AML-193 (cell line): ENCODE results near the gene ARL15.

ENCODE experiments used
- DNase-seq, 2 experiments: peaks; one replicate each; lab custom pipeline; 2025; lab: John Stamatoyannopoulos, UW

ARL15 gene

DNA sequence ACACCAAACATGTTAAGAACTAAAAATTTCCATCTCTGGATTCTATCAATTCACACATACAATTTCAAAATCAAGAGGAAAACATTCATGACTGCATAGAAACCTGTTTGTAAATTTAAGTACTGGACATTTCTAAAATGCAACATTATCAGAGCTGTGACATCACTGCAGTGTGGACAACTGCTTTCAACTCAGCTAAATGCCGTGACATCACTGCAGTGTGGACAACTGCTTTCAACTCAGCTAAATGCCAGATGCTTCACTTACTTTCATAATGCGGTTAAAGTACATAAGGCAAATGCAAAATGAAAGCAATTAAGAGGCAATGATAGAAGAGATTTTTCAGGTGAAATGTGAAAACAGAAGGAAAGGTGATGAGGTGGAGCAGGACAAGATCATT, 161.5 kb downstream of the ARL15 start:
- no peak for DNase-seq

DNA sequence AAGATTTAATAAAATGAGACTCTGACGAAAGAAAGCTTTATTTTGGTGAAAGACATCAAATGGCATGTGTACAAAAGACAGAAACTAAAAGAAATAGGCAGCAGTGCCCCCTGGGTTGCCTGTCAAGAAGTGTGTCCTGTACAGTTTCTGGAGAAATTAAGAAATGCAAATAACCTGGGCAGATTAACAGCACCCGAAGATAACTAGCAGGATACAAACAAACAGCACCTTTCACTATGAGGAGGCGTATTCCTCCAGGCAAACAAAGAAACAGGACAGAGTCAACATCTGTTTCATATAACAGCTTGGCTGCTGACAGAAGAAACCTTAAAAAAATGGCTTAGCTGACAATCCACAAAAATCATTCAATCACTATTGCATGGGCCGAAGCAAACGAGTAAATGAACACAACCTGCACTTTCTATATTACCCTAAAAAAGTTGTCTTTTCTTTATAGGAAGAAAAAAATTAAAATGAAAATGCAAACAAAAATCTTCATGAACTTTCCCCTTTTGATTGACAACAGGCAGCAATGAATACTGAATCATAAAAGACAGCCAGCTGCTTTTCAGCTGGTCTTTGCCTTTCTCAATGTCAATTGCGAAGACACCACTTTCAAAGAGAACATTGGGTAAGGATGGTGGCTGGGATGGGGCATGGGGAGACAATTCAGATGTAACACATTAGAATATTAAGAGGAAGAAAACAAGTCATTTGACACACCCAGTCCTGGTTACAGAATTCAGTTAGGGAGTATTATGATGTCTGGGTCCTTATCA, 162.1 kb downstream of the ARL15 start:
- DNase-seq, result no peak

DNA sequence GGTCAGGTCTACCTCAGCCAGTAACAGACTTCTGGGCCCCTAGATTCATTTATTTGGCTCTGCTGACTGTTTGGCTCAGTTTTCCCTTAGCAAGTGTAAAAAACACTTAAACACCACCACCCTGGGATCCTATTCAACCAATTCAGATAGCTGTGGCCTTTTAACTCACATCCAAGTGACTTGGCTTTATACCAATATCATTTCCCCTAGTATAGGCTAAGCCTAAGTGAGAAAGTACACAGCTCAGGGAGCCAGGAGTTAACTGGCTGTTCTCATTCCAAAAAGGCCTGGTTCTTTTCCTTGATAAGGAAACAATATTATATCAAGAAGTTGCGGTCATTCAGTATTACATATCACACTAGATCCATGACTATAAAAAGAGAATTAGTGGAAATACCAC, 163.5 kb downstream of the ARL15 start:
- no peak for DNase-seq

GRCh38 chr5:54146390-54146789, 164.0 kb downstream of the ARL15 start:
- no peak for DNase-seq

- DNase-seq, result no peak
Observed at GRCh38 chr5:54140247-54140840, 170.0 kb downstream of the ARL15 start.

DNA sequence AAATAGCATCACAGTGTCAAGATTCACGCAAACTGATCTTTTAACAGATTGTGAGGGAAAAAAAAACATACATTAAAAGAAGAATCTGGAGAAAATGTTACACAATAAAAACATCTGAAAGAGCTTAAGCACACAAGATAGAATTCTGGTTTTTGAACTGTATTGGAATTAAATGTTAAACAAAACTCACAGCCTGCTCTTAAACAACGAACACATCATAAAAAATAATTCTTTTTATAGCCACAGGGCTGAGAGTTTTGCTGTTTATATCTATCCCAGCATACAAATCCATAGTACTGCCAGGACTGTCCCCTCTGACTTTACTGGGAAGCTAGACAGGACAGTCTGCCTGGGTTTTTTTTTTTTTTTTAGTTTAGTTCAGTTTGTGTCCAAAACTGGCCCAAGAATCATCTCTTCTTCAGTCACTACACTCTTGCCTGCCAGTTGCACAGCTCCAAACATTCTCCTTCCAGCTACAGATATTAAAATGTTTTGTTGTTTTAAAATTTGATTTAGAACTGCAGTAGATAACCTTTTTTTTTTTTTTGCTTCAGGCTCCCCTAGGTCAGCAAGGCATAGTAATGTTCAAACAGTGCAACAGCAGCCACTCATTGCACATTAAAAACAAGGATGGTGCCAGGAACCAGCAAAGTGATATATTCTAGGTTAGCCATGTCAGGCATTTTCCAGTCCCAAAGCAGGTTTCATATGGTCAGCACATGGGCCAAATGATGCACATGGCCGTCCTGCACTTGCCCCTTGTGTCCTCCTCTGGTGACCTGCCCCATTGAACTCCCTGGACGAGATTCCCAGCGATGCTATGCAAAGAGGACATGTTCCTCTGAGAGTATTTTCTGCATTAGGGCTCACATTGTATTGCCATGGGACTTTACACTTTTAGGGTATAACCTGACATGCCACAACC, 173.6 kb downstream of the ARL15 start:
- no peak for DNase-seq

- DNase-seq, result no peak
Observed at GRCh38 chr5:54135042-54135441, 175.3 kb downstream of the ARL15 start.

DNA sequence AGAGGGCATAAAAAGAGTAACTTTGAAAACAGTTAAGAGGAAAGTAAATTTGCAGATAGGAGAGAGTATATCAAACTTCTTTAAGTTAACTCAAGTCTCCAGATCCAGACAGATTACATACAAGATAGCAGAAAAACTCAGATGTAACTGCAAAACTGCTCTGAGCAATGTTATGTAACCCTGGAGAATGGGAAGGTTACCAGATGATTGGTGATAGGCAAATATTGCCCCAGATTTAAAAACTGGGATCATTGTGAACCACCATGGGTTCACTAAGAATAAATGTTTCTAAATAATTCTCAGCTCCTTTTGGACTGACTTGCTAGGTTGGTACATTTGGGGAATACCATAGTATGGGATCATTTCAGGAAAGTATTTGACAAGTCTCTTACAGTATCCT, 176.5 kb downstream of the ARL15 start:
- no peak for DNase-seq

DNA sequence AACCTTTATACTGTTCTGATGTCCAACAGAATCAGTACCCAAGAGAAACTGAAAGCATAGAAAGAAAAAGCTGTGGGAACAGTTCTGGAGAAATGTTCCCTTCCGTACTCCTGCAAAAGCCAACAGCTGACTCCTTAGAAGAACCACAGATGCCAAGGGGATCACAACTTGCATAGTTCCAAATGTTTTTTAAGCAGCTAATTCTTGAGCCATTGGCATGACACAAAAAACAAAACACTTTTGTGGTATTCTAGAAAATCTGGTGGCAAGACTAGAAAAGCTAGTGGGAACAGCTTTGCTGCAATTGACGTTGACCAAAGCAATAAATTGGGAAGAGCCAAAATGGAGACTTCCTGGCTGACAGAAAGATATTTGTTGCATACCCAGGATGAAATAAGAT, 189.9 kb downstream of the ARL15 start:
- DNase-seq, result no peak

GRCh38 chr5:54117957-54118356, 192.4 kb downstream of the ARL15 start:
- no peak for DNase-seq

DNA sequence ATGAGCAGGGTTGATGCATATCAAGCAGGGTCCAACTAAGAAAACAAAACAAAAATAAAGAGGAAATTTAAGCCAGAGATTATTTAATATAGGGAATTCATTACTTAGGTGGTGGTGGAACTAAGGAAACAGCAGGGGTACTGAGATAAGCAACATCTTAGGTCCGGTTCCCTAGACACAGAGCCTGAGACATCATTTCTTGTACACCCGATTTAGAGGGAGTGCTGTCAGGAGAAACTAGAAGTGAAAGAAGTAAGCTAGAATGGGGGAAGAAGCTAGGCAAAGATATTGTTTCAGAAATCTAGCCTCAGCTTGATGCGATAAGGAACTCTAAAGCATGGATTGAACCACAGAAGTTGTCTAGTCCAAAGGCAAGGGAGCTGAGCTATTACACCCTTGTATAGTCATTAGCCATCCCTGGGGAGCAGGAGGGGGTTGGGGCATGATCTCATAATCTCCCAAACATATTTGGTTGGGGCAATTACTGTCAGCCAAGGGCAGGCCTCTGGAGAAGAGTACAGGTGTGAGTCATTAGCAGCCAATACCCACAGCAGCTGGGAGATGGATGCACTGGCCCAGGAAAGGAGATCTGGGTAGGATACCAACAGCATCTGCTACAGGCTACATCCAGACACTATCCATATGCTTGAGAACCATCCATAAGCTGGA, 194.5 kb downstream of the ARL15 start:
- DNase-seq, result no peak

DNA sequence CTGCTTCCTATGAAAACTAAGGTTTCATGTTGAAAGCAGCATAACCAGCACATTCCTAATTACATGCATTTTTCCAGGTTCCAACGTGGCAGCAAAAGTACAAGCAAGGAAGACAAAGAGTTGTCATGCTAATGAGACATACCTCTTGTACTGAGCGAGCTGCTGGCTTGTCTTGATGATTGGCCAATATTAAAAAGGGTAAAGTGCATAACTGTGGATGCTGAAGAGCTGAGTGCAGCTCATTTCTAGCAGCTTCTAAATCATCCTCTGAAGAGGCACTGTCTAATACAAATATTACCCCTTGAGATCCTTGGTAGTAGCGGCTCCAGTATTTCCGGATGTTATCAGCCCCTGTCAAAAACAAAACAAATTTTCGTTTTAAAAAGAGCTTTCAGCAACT, 197.3 kb downstream of the ARL15 start:
- no peak for DNase-seq

DNA sequence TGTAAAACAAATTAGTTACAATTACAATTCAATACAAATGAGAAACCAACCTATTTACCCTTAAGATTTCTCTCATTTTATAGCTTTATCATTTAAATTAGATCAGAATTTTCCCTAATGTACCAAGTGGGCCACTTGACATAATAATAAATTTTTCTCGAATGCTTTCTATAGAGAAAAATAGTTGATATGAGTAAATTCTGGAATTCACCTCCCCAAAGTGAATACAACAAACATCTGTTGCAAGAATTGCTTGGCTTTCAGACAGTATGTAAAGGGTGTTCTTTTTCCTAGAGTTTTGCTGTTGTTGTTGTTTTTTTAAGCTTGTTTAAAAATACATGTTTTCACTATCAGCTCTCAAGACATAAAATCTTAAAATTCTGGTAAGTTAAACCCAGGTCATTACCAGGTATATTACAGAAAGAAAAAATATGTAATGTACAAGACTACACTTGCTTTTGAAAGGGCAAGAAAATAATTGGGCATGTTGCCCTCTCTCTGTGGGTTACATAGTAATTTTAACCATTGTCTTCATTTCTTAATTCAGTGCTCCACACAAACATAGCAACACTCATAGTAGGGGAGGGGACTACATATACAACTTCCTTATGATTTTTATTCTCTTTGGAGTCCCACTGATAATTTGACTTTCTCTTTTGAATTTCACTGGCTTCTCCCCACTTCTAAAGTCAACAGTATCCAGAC, 200.6 kb downstream of the ARL15 start:
- no peak for DNase-seq

DNA sequence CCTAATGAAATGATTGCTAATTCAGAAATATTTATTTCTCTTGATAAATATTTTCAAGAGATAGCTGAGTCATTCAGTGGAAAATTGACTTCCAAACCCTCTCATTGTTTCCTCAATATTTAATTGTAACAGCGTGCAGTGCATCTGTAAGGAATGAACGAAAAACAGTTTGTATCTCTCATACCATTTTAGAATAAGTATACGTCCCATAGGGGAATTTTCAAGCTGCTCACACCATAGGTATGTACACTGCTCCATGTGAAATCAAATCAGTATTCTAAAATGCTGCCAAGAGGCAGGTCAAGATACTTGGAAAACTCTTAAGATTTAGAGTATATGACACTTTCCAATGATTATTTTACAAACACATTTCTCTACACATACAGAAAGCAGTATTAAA, 202.2 kb downstream of the ARL15 start:
- no peak for DNase-seq

DNA sequence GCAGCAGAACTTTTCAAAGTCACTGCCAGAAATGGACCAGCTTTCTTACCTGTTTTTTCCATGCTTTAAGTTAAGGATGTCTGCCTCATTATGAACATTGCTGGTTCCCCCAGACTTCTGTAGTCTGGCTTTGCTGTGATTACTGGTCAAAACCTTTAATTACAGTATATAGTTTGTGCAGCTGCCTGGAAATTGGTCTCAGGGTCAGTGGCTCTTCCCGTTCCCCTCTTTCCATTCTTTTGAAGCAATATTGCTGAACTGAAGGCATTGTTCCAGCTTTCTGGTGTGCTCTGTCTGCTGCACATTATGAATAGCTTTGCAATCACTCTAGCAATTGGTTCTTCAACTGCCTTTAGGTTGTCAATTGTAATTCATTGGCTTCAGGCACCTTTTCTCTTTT, 206.5 kb downstream of the ARL15 start:
- DNase-seq, result no peak

DNA sequence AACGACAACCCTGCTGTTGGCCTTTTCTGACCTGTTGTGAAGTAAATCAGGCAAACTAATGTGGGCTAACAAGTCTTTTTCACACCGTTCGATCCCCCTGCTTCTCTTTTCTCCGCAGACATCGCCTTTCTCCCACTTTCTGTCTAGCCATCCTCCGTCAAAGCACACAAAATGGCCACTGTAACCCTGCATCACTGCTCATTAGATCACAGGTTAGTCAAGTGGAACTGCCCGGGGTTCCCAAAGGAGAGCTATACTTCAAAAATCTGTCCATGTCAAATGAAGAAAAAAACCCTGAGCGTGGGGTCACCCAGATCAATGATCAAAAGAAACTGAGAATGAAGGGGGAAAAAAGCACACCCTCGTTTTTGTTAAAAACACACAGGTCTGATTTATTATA, 212.1 kb downstream of the ARL15 start:
- no peak for DNase-seq

DNA sequence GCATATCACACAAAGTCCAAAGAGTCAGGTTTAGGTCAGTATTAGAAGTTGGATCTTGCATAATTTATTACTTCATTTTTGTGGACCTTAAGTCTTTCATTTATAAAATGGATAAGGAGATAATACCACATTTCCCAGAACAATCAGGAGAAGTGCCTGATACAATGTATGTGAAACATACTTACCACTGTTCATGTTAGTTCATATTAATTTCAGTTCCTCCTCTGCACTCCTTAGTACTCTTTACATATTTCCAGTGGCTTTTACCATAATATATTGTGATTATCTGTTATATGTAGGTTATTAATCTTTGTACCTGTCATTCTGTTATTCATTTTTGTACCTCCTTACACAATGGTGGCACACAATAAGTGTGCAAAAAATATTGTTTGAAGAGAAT, 214.4 kb downstream of the ARL15 start:
- DNase-seq, result no peak

DNA sequence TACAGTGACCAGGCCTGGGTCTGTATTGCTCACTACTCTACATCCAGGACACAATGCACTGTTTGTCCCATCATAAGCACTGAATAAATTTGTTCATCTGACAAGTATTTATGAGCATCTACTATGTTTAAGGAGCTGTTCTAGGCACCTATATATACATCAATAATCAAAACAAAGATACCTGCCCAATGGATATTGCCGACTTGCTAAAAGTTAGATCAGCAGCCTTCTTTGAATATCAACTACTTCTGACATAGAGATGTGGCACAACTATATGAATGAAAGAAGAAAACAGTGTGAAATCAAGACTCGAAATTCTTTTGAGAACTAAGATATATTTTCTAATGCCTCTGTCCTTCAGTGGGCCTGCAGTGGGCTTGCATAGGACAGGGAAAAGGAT, 215.7 kb downstream of the ARL15 start:
- no peak for DNase-seq

- no peak for DNase-seq
Observed at GRCh38 chr5:54093861-54094260, 216.5 kb downstream of the ARL15 start.

GRCh38 chr5:54093081-54093492, 217.3 kb downstream of the ARL15 start:
- DNase-seq, result no peak

- no peak for DNase-seq
Observed at GRCh38 chr5:54091307-54092130, 218.9 kb downstream of the ARL15 start.
